Neural cell (in vitro differentiated cells): ENCODE measurements around the gene SPDYC. TPM values are rescaled to one million over a fixed set of nuclear protein-coding genes. Genes with fewer than 3 reads are reported as not detected.

Source experiments
- H2AFZ ChIP-seq: fragments of 200-600, 300-800 bp; sonication (generic), shearing (Covaris generic); 2 replicates; pipeline ENCODE4 v1.6.0; 2014; ENCODE audit warnings: low read depth, mild to moderate bottlenecking, antibody characterized with exemption, low read length, moderate library complexity
- H3F3A ChIP-seq: fragments of 200-600 bp; shearing (Covaris generic); 2 replicates; pipeline ENCODE4 v1.6.1; 2016; ENCODE audit warnings: mild to moderate bottlenecking, moderate library complexity, mixed read lengths, antibody characterized with exemption, low read length; ENCODE audit not compliant: insufficient read depth, poor library complexity, severe bottlenecking
- H3K27ac ChIP-seq: fragments of 200-600, 300-800 bp; sonication (generic), shearing (Covaris generic); 2 replicates; pipeline ENCODE4 v1.5.1; 2014; ENCODE audit warnings: mild to moderate bottlenecking, low read length, moderate library complexity
- H3K27me3 ChIP-seq: fragments of 300-800, 200-600 bp; sonication (generic), shearing (Covaris generic); 2 replicates; pipeline ENCODE4 v1.6.0; 2014; ENCODE audit warnings: mild to moderate bottlenecking, low read depth, low read length, moderate library complexity; ENCODE audit not compliant: insufficient read depth
- H3K36me3 ChIP-seq: fragments of 300-800, 200-600 bp; sonication (generic), shearing (Covaris generic); 2 replicates; pipeline ENCODE4 v1.5.1; 2014; ENCODE audit warnings: mild to moderate bottlenecking, antibody characterized with exemption, low read length, moderate library complexity; ENCODE audit not compliant: insufficient read depth
- H3K4me2 ChIP-seq: fragments of 300-800, 200-600 bp; sonication (generic), shearing (Covaris generic); 2 replicates; pipeline ENCODE4 v1.6.0; 2014; ENCODE audit warnings: mild to moderate bottlenecking, low read length
- H3K4me3 ChIP-seq: fragments of 300-800, 200-600 bp; sonication (generic), shearing (Covaris generic); 2 replicates; pipeline ENCODE4 v1.5.1; 2014; ENCODE audit warnings: mild to moderate bottlenecking, low read length, moderate library complexity
- H3K79me2 ChIP-seq: fragments of 200-600 bp; shearing (Covaris generic); replicated peaks from 2 replicates; pipeline ENCODE4 v1.6.0; 2014; ENCODE audit warnings: mild to moderate bottlenecking, low read length, moderate library complexity; ENCODE audit not compliant: insufficient read depth
- H3K9ac ChIP-seq: fragments of 300-800, 200-600 bp; sonication (generic), shearing (Covaris generic); 2 replicates; pipeline ENCODE4 v1.6.1; 2016; ENCODE audit warnings: mild to moderate bottlenecking, low read length, mixed read lengths
- H3K9me2 ChIP-seq: fragments of 200-600 bp; shearing (Covaris generic); 2 replicates; pipeline ENCODE4 v1.6.1; 2016; ENCODE audit warnings: mild to moderate bottlenecking, low read length, mixed read lengths; ENCODE audit not compliant: insufficient read depth
- H3K9me3 ChIP-seq: fragments of 200-600, 300-800 bp; sonication (generic), shearing (Covaris generic); 2 replicates; pipeline ENCODE4 v1.6.1; 2016; ENCODE audit warnings: mild to moderate bottlenecking, mixed run types, low read length, moderate library complexity, mixed read lengths
- H4K20me1 ChIP-seq: fragments of 200-600 bp; shearing (Covaris generic); 2 replicates; pipeline ENCODE4 v1.6.1; 2016; ENCODE audit warnings: mild to moderate bottlenecking, mixed run types; ENCODE audit not compliant: insufficient read depth
- EP300 ChIP-seq: fragments of 450-650 bp; conservative IDR thresholded peaks from 2 replicates; pipeline ENCODE4 v1.6.1; 2014; ENCODE audit warnings: antibody characterized with exemption, mild to moderate bottlenecking, moderate library complexity; ENCODE audit not compliant: poor library complexity, severe bottlenecking
- EZH2 ChIP-seq: fragments of 200-600, 300-800 bp; shearing (Covaris generic), sonication (generic); IDR thresholded peaks from 2 replicates; pipeline ENCODE4 v1.6.1; 2014; ENCODE audit warnings: antibody characterized with exemption, low read length, borderline replicate concordance, mild to moderate bottlenecking; ENCODE audit not compliant: insufficient read depth, poor library complexity, severe bottlenecking
- MXI1 ChIP-seq: fragments of 450-650 bp; conservative IDR thresholded peaks from 2 replicates; pipeline ENCODE4 v1.6.1; 2014; ENCODE audit warnings: antibody characterized with exemption, mild to moderate bottlenecking; ENCODE audit not compliant: poor library complexity, severe bottlenecking
- POLR2AphosphoS5 ChIP-seq: IDR thresholded peaks from 2 replicates; pipeline ENCODE4 v1.6.1; 2012
- RAD21 ChIP-seq: fragments of 450-650 bp; conservative IDR thresholded peaks from 2 replicates; pipeline ENCODE4 v1.6.1; 2014; ENCODE audit warnings: antibody characterized with exemption, mild to moderate bottlenecking, moderate library complexity
- SMC3 ChIP-seq: fragments of 450-650 bp; conservative IDR thresholded peaks from 2 replicates; pipeline ENCODE4 v1.6.1; 2014; ENCODE audit warnings: antibody characterized with exemption, mild to moderate bottlenecking, moderate library complexity; ENCODE audit not compliant: poor library complexity
- TAF1 ChIP-seq: IDR thresholded peaks from 2 replicates; pipeline ENCODE4 v1.6.1; 2012; ENCODE audit warnings: low read depth
- polyA plus RNA-seq: library from polyadenylated mRNA; depleted of rRNA; stranded (reverse); fragments of >200 nt; gene quantifications from 2 replicates; pipeline ENCODE4 v1.2.3, GENCODE V29; 2014
- TF ChIP-seq, protein P1 (sequence below): fragments of 450-650 bp; IDR thresholded peaks from 2 replicates; pipeline ENCODE4 v1.5.1; 2014; ENCODE audit warnings: antibody characterized with exemption, mild to moderate bottlenecking, moderate library complexity; ENCODE audit not compliant: poor library complexity, severe bottlenecking
- TF ChIP-seq, protein P2 (sequence below): IDR thresholded peaks from 2 replicates; pipeline ENCODE4 v1.6.1; 2012; ENCODE audit warnings: borderline replicate concordance

The SPDYC gene
- polyA plus RNA-seq, 1 donor from 2014 or later, result not detected

DNA sequence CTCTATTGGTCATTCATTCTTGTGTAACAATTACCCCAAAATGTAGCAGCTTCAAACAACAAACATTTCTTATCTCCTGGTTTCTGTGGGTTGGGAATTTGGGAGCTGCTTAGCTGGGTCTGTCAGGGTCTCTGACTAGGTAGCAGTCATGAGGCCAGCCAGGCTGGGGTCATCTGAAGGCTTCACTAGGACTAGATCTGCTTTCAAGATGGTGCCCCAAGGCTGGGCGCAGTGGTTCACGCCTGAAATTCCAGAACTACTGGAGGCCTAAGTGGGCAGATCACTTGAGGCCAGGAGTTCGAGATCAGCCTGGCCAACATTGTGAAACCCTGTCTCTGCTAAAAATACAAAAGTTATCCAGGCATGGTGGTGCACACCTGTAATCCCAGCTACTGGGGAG is 13.1 kb upstream of the SPDYC start:
- Histone ChIP-seq H3K27me3 (no peaks in the 10 kb centered on the region), H3F3A (no peaks in the 10 kb centered on the region), H3K36me3 (no peaks in the 10 kb centered on the region), H3K4me3 (no peak overlapping the region), H3K9ac (no peak overlapping the region), H3K9me3 (no peaks in the 10 kb centered on the region), H4K20me1 (no peaks in the 10 kb centered on the region), H3K9me2 (no peaks in the 10 kb centered on the region), H3K4me2 (no peak overlapping the region), H3K27ac (no peak overlapping the region), H2AFZ (no peak overlapping the region), H3K79me2 (no peaks in the 10 kb centered on the region)
- TF ChIP-seq, protein P1, sequence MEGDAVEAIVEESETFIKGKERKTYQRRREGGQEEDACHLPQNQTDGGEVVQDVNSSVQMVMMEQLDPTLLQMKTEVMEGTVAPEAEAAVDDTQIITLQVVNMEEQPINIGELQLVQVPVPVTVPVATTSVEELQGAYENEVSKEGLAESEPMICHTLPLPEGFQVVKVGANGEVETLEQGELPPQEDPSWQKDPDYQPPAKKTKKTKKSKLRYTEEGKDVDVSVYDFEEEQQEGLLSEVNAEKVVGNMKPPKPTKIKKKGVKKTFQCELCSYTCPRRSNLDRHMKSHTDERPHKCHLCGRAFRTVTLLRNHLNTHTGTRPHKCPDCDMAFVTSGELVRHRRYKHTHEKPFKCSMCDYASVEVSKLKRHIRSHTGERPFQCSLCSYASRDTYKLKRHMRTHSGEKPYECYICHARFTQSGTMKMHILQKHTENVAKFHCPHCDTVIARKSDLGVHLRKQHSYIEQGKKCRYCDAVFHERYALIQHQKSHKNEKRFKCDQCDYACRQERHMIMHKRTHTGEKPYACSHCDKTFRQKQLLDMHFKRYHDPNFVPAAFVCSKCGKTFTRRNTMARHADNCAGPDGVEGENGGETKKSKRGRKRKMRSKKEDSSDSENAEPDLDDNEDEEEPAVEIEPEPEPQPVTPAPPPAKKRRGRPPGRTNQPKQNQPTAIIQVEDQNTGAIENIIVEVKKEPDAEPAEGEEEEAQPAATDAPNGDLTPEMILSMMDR, result no peak
- no peak for TF ChIP-seq EZH2
- no peak for TF ChIP-seq EP300
- TF ChIP-seq TAF1, result no peak
- no peak for TF ChIP-seq MXI1
- no peak for TF ChIP-seq SMC3
- TF ChIP-seq, protein P2, sequence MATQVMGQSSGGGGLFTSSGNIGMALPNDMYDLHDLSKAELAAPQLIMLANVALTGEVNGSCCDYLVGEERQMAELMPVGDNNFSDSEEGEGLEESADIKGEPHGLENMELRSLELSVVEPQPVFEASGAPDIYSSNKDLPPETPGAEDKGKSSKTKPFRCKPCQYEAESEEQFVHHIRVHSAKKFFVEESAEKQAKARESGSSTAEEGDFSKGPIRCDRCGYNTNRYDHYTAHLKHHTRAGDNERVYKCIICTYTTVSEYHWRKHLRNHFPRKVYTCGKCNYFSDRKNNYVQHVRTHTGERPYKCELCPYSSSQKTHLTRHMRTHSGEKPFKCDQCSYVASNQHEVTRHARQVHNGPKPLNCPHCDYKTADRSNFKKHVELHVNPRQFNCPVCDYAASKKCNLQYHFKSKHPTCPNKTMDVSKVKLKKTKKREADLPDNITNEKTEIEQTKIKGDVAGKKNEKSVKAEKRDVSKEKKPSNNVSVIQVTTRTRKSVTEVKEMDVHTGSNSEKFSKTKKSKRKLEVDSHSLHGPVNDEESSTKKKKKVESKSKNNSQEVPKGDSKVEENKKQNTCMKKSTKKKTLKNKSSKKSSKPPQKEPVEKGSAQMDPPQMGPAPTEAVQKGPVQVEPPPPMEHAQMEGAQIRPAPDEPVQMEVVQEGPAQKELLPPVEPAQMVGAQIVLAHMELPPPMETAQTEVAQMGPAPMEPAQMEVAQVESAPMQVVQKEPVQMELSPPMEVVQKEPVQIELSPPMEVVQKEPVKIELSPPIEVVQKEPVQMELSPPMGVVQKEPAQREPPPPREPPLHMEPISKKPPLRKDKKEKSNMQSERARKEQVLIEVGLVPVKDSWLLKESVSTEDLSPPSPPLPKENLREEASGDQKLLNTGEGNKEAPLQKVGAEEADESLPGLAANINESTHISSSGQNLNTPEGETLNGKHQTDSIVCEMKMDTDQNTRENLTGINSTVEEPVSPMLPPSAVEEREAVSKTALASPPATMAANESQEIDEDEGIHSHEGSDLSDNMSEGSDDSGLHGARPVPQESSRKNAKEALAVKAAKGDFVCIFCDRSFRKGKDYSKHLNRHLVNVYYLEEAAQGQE, result no peak
- no peak for TF ChIP-seq POLR2AphosphoS5
- TF ChIP-seq RAD21, result no peak

DNA sequence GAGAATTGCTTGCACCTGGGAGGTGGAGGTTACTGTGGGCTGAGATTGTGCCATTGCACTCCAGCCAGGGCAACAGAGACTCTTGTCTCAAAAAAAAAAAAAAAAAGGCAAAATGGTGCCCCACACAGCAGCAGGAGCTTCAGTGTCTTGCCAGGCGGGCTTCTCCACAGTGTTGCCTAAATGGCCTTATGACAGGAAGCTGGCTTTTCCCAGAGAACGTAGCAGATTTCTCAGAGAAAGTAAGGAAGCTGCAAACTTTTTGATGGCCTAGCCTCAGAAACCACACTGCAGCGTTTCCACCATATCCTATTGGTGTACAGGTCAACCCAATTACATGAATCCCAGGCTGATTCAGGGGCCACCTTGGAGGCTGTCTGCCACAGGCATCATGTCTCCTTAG is 12.7 kb upstream of the SPDYC start:
- H3K9me3 ChIP-seq, result no peaks in the 10 kb centered on the region
- H3K4me2 ChIP-seq, result no peak overlapping the region
- H3K9me2 ChIP-seq, result no peaks in the 10 kb centered on the region
- no peak overlapping the region for H3K9ac ChIP-seq
- H3K79me2 ChIP-seq, result no peaks in the 10 kb centered on the region
- H3K4me3 ChIP-seq, result no peak overlapping the region
- no peaks in the 10 kb centered on the region for H3K27me3 ChIP-seq
- no peaks in the 10 kb centered on the region for H3F3A ChIP-seq
- no peak overlapping the region for H3K27ac ChIP-seq
- H2AFZ ChIP-seq, result no peak overlapping the region
- H3K36me3 ChIP-seq, result no peaks in the 10 kb centered on the region
- TF ChIP-seq POLR2AphosphoS5 (no peak), EP300 (no peak), RAD21 (no peak), EZH2 (no peak), MXI1 (no peak), SMC3 (no peak)
- no peaks in the 10 kb centered on the region for H4K20me1 ChIP-seq

DNA sequence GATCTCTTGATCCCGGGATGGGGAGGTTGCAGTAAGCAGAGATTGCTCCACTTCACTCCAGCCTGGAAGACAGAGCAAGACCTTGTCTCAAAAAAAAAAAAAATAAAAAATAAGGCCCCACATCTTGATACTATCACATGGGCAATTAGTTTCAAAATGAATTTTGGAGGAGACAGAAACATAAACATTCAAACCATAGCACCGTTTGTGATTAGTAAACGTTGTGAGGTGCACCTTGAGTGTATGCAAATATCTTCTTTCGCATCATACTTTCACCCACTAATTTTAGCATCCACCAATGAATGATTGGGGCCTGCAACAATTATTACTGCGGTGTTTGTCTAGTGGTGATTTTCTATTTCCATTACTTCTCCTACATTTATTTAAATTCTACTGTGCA is 11.0 kb upstream of the SPDYC start:
- TF ChIP-seq RAD21, result no peak
- no peak for TF ChIP-seq EZH2
- TF ChIP-seq, protein P1, result no peak
- TF ChIP-seq MXI1, result no peak
- TF ChIP-seq POLR2AphosphoS5, result no peak
- Histone ChIP-seq H4K20me1 (no peaks in the 10 kb centered on the region), H3F3A (no peaks in the 10 kb centered on the region), H2AFZ (no peak overlapping the region), H3K79me2 (no peaks in the 10 kb centered on the region), H3K4me3 (no peak overlapping the region), H3K9me2 (no peaks in the 10 kb centered on the region), H3K36me3 (no peaks in the 10 kb centered on the region), H3K9me3 (no peaks in the 10 kb centered on the region), H3K9ac (no peak overlapping the region), H3K4me2 (no peak overlapping the region), H3K27me3 (no peaks in the 10 kb centered on the region), H3K27ac (no peak overlapping the region)
